Natural killer cell (primary cell): Measurements from ENCODE around the gene SNN. TPM values are rescaled to one million over a fixed set of nuclear protein-coding genes. Genes with fewer than 3 reads are reported as not detected.
A peak's percentile ranks its signal among the peaks of the same experiment; 100 is the strongest.

Source experiments
- ATAC-seq, 3 donors: fragments of 150-1000 bp in 2 of 3; fragments of 200-7000 bp in 1 of 3; cut with Tn5 transposase; 1 replicate in 1 of 3; 2 replicates in 2 of 3; pipeline ENCODE4 v1.10.0; 2021; ENCODE audit warnings: mild to moderate bottlenecking in 2 of 3, moderate library complexity in 2 of 3
- DNase-seq, 2 donors: peaks; one replicate each; pipeline versions ENCODE4 v3.0.0 to v3.0.0-alpha.2; 2013 to 2021; ENCODE audit warnings: mixed read lengths in 1 of 2
- H3K27ac ChIP-seq: one replicate; pipeline ENCODE4 v1.5.1; 2013; ENCODE audit warnings: mild to moderate bottlenecking, low read length
- H3K27me3 ChIP-seq: one replicate; pipeline ENCODE4 v1.6.1; 2013; ENCODE audit warnings: low read length; ENCODE audit not compliant: control insufficient read depth, insufficient read depth
- H3K36me3 ChIP-seq: one replicate; pipeline ENCODE4 v1.6.1; 2013; ENCODE audit warnings: low read length; ENCODE audit not compliant: control insufficient read depth, insufficient read depth
- H3K4me1 ChIP-seq: one replicate; pipeline ENCODE4 v1.6.1; 2013; ENCODE audit warnings: low read length; ENCODE audit not compliant: control insufficient read depth, insufficient read depth
- H3K4me3 ChIP-seq: one replicate; pipeline ENCODE4 v1.5.1; 2013; ENCODE audit warnings: low read length
- H3K9me3 ChIP-seq: one replicate; pipeline ENCODE4 v1.6.1; 2013; ENCODE audit warnings: low read length; ENCODE audit not compliant: control insufficient read depth, insufficient read depth
- H3K27ac Mint-ChIP-seq, 2 donors: one replicate each; pipeline ENCODE4 v1.8.0; 2022; ENCODE audit warnings: mild to moderate bottlenecking in 2 of 2, mixed read lengths in 2 of 2, moderate library complexity in 1 of 2
- H3K27me3 Mint-ChIP-seq, 2 donors: one replicate each; pipeline ENCODE4 v1.8.0; 2022; ENCODE audit warnings: low read depth in 2 of 2, mixed read lengths in 2 of 2
- H3K36me3 Mint-ChIP-seq: one replicate; pipeline ENCODE4 v1.8.0; 2022; ENCODE audit warnings: mixed read lengths
- H3K4me1 Mint-ChIP-seq, 2 donors: one replicate each; pipeline ENCODE4 v1.8.0; 2022; ENCODE audit warnings: mixed read lengths in 2 of 2
- H3K4me3 Mint-ChIP-seq: one replicate; pipeline ENCODE4 v1.8.0; 2022; ENCODE audit warnings: mild to moderate bottlenecking, moderate library complexity, mixed read lengths
- H3K9me3 Mint-ChIP-seq, 2 donors: one replicate each; pipeline ENCODE4 v1.8.0; 2022; ENCODE audit warnings: mixed read lengths in 2 of 2
- WGBS: methylation state at CpG from one replicate; pipeline ENCODE4 v1.1.7; 2013; ENCODE audit warnings: missing lambda C conversion rate; ENCODE audit not compliant: insufficient coverage; 5-methylcytosine and 5-hydroxymethylcytosine counted together
- intact Hi-C: fragments of 100-400 bp; cut with micrococcal nuclease; formaldehyde crosslinking; loops from one replicate; pipeline ENCODE4 v1.14.2; 2022
- total RNA-seq, 4 donors: library from RNA; stranded (reverse); fragments of 120-200 nt in 1 of 4; gene quantifications; one replicate each; pipeline versions ENCODE4 v1.2.3 to v1.2.4, GENCODE V29; 2013 to 2022
- TF ChIP-seq, protein P1 (sequence below): fragments of 200-600 bp; IDR thresholded peaks from one replicate; pipeline ENCODE4 v1.8.0; 2022; ENCODE audit warnings: antibody characterized with exemption

SNN gene
- total RNA-seq, 3 donors from 2014 or later (not counting 1 experiment from before 2014, with no cell fraction given), result 5.3 to 20.0 (median 12.5) TPM

DNA sequence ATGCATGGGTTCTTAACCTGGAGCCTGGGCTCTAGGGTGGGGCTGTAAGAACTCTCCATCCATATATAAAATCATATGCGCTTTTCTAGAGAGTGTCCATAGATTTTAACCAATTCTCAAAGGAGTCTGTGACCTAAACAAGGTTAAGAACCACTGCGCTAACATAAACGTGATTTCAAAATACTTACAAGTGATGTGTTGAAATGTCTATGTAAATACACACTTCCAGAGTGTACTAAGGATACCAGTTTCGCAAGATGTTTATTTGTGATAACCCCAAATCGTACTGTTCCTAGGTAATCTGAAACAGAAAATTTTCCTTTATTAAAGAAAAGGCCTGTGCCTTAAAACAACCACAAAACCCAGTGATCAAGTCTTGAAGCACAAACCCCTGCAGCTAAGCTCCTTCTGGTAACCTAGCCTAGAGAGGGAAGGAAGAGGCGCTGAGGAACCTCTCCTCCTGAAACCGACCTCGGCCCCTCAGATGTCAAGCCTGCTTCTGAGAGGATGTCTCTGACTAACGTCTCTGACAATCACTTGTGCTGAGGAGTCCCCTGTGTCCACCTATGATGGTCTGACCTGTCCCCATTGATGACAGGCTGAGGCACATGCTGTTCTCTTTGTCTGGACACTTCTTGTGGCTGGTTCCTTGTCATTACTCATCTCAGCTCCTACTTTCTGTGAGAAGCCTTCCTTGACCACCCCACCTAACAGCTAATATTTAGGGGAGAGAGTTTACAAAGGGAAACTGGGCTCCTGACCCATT, 32.2 kb downstream of the SNN start:
- Histone ChIP-seq H3K27me3 (no peaks in the 10 kb centered on the region), H3K9me3 (no peaks in the 10 kb centered on the region), H3K36me3 (peaks cover 41% of the 10 kb centered on the region), H3K4me1 (peaks cover 30% of the 10 kb centered on the region), H3K4me3 (no peak overlapping the region), H3K27ac (no peak overlapping the region)
- ATAC-seq (no peak), DNase-seq (no peak)
- Mint-ChIP-seq H3K4me1 (peaks cover 32 to 39% of the 10 kb centered on the region in 2 donors), H3K36me3 (peaks cover 10% of the 10 kb centered on the region), H3K9me3 (no peaks in the 10 kb centered on the region), H3K27ac (peak overlapping the region in 1 of 2 donors; percentile 31), H3K27me3 (no peaks in the 10 kb centered on the region), H3K4me3 (no peak overlapping the region)
- intact Hi-C loops, result no loop called here
- TF ChIP-seq, protein P1, sequence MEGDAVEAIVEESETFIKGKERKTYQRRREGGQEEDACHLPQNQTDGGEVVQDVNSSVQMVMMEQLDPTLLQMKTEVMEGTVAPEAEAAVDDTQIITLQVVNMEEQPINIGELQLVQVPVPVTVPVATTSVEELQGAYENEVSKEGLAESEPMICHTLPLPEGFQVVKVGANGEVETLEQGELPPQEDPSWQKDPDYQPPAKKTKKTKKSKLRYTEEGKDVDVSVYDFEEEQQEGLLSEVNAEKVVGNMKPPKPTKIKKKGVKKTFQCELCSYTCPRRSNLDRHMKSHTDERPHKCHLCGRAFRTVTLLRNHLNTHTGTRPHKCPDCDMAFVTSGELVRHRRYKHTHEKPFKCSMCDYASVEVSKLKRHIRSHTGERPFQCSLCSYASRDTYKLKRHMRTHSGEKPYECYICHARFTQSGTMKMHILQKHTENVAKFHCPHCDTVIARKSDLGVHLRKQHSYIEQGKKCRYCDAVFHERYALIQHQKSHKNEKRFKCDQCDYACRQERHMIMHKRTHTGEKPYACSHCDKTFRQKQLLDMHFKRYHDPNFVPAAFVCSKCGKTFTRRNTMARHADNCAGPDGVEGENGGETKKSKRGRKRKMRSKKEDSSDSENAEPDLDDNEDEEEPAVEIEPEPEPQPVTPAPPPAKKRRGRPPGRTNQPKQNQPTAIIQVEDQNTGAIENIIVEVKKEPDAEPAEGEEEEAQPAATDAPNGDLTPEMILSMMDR, result no peak
- WGBS, result 72% methylated on average over 9 of the region's 9 CpGs

DNA sequence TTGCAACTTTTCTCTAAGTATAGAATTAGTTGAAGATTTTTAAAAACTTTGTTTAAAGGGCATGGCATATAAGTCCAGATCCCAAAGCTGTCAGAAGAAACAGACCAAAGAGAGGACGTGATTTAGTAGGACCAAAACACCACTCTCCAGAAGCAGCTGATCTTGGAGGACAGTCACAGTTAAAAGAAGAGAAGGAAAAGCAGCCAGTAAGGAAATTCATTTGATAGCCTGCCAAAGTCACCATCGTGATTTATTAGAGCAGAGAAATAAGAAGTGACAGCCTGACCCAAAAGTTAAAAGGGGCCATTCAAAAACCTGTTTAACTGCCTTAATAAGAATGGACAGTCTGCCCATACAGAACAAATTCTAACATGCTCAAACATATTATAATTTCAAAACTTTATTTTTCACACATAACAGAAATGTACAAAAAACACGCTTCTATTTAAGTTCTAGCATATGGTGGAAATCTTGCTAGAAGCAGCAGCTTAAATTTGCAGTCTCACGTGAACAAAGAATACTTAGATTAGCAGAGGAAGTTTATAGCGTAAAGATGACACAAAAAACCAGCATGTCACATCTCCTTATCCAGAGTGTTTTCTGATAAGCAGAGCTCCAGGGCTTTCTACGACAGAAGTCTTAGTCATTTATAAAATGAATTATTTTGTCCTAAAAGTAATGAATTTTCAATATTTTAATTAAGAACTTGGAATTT, 37.2 kb downstream of the SNN start:
- TF ChIP-seq, protein P1, result no peak
- intact Hi-C loops, result no loop called here
- no peaks in the 10 kb centered on the region for H3K9me3 ChIP-seq
- no peaks in the 10 kb centered on the region for H3K36me3 Mint-ChIP-seq
- H3K27me3 ChIP-seq, result no peaks in the 10 kb centered on the region
- ATAC-seq, result no peak
- no peaks in the 10 kb centered on the region for H3K27me3 Mint-ChIP-seq
- DNase-seq, result no peak
- no peak overlapping the region for H3K4me3 Mint-ChIP-seq
- no peak overlapping the region for H3K27ac Mint-ChIP-seq
- H3K9me3 Mint-ChIP-seq, result no peaks in the 10 kb centered on the region
- WGBS, result 82% methylated on average over 5 of the region's 6 CpGs
- no peak overlapping the region for H3K27ac ChIP-seq
- peaks cover 3 to 4% of the 10 kb centered on the region in 2 donors for H3K4me1 Mint-ChIP-seq
- no peak overlapping the region for H3K4me3 ChIP-seq
- peaks cover 20% of the 10 kb centered on the region for H3K36me3 ChIP-seq
- H3K4me1 ChIP-seq, result no peaks in the 10 kb centered on the region

GRCh38 chr16:11706180-11706742, 38.0 kb downstream of the SNN start:
- no peak overlapping the region for H3K4me3 Mint-ChIP-seq
- Histone ChIP-seq H3K27me3 (no peaks in the 10 kb centered on the region), H3K36me3 (peaks cover 25% of the 10 kb centered on the region), H3K27ac (no peak overlapping the region), H3K9me3 (no peaks in the 10 kb centered on the region), H3K4me1 (no peaks in the 10 kb centered on the region), H3K4me3 (no peak overlapping the region)
- intact Hi-C loops, result no loop called here
- no peaks in the 10 kb centered on the region for H3K36me3 Mint-ChIP-seq
- DNase-seq (no peak), ATAC-seq (peak in 1 of 3 donors; percentile 30)
- TF ChIP-seq, protein P1, result no peak
- no peaks in the 10 kb centered on the region for H3K9me3 Mint-ChIP-seq
- H3K4me1 Mint-ChIP-seq, result peaks cover 3 to 4% of the 10 kb centered on the region in 2 donors
- H3K27ac Mint-ChIP-seq, result no peak overlapping the region
- no peaks in the 10 kb centered on the region for H3K27me3 Mint-ChIP-seq
- 66% methylated on average over 5 of the region's 5 CpGs for whole genome bisulfite sequencing
